NB4 (cell line): Measurements from ENCODE around the gene IL11.

Experiments
- CTCF ChIP-seq: IDR thresholded peaks from one replicate; pipeline ENCODE4 v1.5.1; 2012; ENCODE audit warnings: low read depth, low read length
- POLR2A ChIP-seq: IDR thresholded peaks from 2 replicates; pipeline ENCODE4 v1.6.1; 2011; ENCODE audit warnings: mild to moderate bottlenecking; ENCODE audit not compliant: insufficient read length; ENCODE audit errors: extremely low read depth

GRCh38 chr19:55372316-55373081, 2.2 kb upstream of the IL11 start:
- no peak for TF ChIP-seq CTCF
- TF ChIP-seq POLR2A = no peak
